Activated naive CD4-positive, alpha-beta T cell treated with anti-CD3 and anti-CD28 coated beads for 36 hours (primary cell): Measurements from ENCODE around the gene CXCR1. TPM values are rescaled to one million over a fixed set of nuclear protein-coding genes. Genes with fewer than 3 reads are reported as not detected.

Experiments
- CTCF ChIA-PET: fragments of 350-600 bp; sonication (Branson Sonifier 250); formaldehyde crosslinking; loops from one replicate; lab custom pipeline; 2021; ENCODE audit warnings: antibody characterized with exemption; lab: Charles Lee
- DNase-seq: peaks from one replicate; pipeline ENCODE4 v3.0.0-alpha.2; 2020
- H3K27ac Mint-ChIP-seq: one replicate; pipeline ENCODE4 v1.8.0; 2021; ENCODE audit warnings: mild to moderate bottlenecking, mixed read lengths
- H3K27me3 Mint-ChIP-seq: one replicate; pipeline ENCODE4 v1.8.0; 2021; ENCODE audit warnings: low read depth, mixed read lengths
- H3K36me3 Mint-ChIP-seq: one replicate; pipeline ENCODE4 v1.8.0; 2021; ENCODE audit warnings: low read depth, mixed read lengths
- H3K4me1 Mint-ChIP-seq: one replicate; pipeline ENCODE4 v1.8.0; 2021; ENCODE audit warnings: low read depth, mixed read lengths
- H3K4me3 Mint-ChIP-seq: one replicate; pipeline ENCODE4 v1.8.0; 2021; ENCODE audit warnings: mild to moderate bottlenecking, moderate library complexity, mixed read lengths
- H3K9me3 Mint-ChIP-seq: one replicate; pipeline ENCODE4 v1.8.0; 2021; ENCODE audit warnings: mixed read lengths
- intact Hi-C: fragments of 100-400 bp; cut with micrococcal nuclease; formaldehyde crosslinking; loops from one replicate; pipeline ENCODE4 v1.15.1; 2023
- total RNA-seq, 2 experiments: library from RNA; stranded (reverse); gene quantifications; one replicate each; pipeline ENCODE4 v1.2.3, GENCODE V29; 2021

Gene CXCR1
- not detected for total RNA-seq

GRCh38 chr2:218166791-218167190 lies at the start of gene CXCR1:
Gene CXCR1, minus strand, starts transcription at chr2:218166962. Its CDS starts 1,751 bp downstream, at chr2:218165211.
- CTCF ChIA-PET: interaction anchor here (0.6 to 2.0 kb wide), 6 partner anchors 16 to 90 kb away, joined by 3 to 12 read pairs (median 4); no protein-coding TSS in a partner anchor
- Mint-ChIP-seq H3K27ac (no peak within 1 kb of the TSS), H3K4me3 (no peak within 1 kb of the TSS), H3K4me1 (peaks cover 26% of the 10 kb centered on the region), H3K27me3 (no peaks in the 10 kb centered on the region), H3K9me3 (no peaks in the 10 kb centered on the region), H3K36me3 (no peaks in the 10 kb centered on the region)
- peak; percentile 45 for DNase-seq
- intact Hi-C loops: loop anchor here (5.0 kb wide), 1 partner anchor 191 kb away; the partner anchor contains the start of gene CATIP

GRCh38 chr2:218216336-218216673 lies 49.5 kb upstream of the CXCR1 start:
- H3K27me3 Mint-ChIP-seq: no peaks in the 10 kb centered on the region
- peak overlapping the region; percentile 88 for H3K27ac Mint-ChIP-seq
- H3K36me3 Mint-ChIP-seq: peaks cover 34% of the 10 kb centered on the region
- peaks cover 24% of the 10 kb centered on the region for H3K4me1 Mint-ChIP-seq
- CTCF ChIA-PET: interaction anchor here (0.6 to 1.9 kb wide), 7 partner anchors 13 to 186 kb away, joined by 3 to 11 read pairs (median 4); partner anchors contain the start of genes AAMP and PNKD
- intact Hi-C loops: loop anchor here (2.0 to 5.0 kb wide), 4 partner anchors 441 to 960 kb away; partner anchors contain the start of genes BCS1L, CNPPD1 and ZNF142
- DNase-seq: no peak
- no peaks in the 10 kb centered on the region for H3K9me3 Mint-ChIP-seq
- peak overlapping the region; percentile 78 for H3K4me3 Mint-ChIP-seq

- CTCF ChIA-PET: no interaction called here
- no peak overlapping the region for H3K4me3 Mint-ChIP-seq
- H3K4me1 Mint-ChIP-seq: peaks cover 10% of the 10 kb centered on the region
- no peak for DNase-seq
- H3K36me3 Mint-ChIP-seq: peaks cover 20% of the 10 kb centered on the region
- peaks cover 6% of the 10 kb centered on the region for H3K9me3 Mint-ChIP-seq
- no peak overlapping the region for H3K27ac Mint-ChIP-seq
- no peaks in the 10 kb centered on the region for H3K27me3 Mint-ChIP-seq
- intact Hi-C loops: no loop called here
These were observed 47.4 kb upstream of the CXCR1 start for GRCh38 chr2:218214116-218214515.

GRCh38 chr2:218209078-218209477 lies 42.3 kb upstream of the CXCR1 start:
- H3K27me3 Mint-ChIP-seq: no peaks in the 10 kb centered on the region
- DNase-seq: no peak
- peaks cover 4% of the 10 kb centered on the region for H3K36me3 Mint-ChIP-seq
- peaks cover 5% of the 10 kb centered on the region for H3K4me1 Mint-ChIP-seq
- peaks cover 6% of the 10 kb centered on the region for H3K9me3 Mint-ChIP-seq
- CTCF ChIA-PET: interaction anchor here (0.6 to 2.5 kb wide), 2 partner anchors 19 to 23 kb away, joined by 3 to 8 read pairs; no protein-coding TSS in a partner anchor
- intact Hi-C loops: loop anchor here (2.0 kb wide), 1 partner anchor 20 kb away; no protein-coding TSS in a partner anchor
- H3K27ac Mint-ChIP-seq: no peak overlapping the region
- no peak overlapping the region for H3K4me3 Mint-ChIP-seq

GRCh38 chr2:218202266-218202665 lies 35.5 kb upstream of the CXCR1 start:
- H3K36me3 Mint-ChIP-seq: no peaks in the 10 kb centered on the region
- no peaks in the 10 kb centered on the region for H3K9me3 Mint-ChIP-seq
- no peaks in the 10 kb centered on the region for H3K4me1 Mint-ChIP-seq
- intact Hi-C loops: no loop called here
- H3K27me3 Mint-ChIP-seq: peaks cover 3% of the 10 kb centered on the region
- CTCF ChIA-PET: interaction anchor here (0.6 kb wide), 1 partner anchor 45 kb away, joined by 3 read pairs; no protein-coding TSS in a partner anchor
- no peak overlapping the region for H3K27ac Mint-ChIP-seq
- DNase-seq: no peak
- no peak overlapping the region for H3K4me3 Mint-ChIP-seq

GRCh38 chr2:218196974-218197373 lies 30.2 kb upstream of the CXCR1 start:
- no peak for DNase-seq
- intact Hi-C loops: no loop called here
- CTCF ChIA-PET: no interaction called here
- no peaks in the 10 kb centered on the region for H3K4me1 Mint-ChIP-seq
- H3K27me3 Mint-ChIP-seq: peaks cover 3% of the 10 kb centered on the region
- H3K4me3 Mint-ChIP-seq: no peak overlapping the region
- no peak overlapping the region for H3K27ac Mint-ChIP-seq
- H3K9me3 Mint-ChIP-seq: no peaks in the 10 kb centered on the region
- no peaks in the 10 kb centered on the region for H3K36me3 Mint-ChIP-seq

GRCh38 chr2:218194880-218195279 lies 28.1 kb upstream of the CXCR1 start:
- no peak overlapping the region for H3K4me3 Mint-ChIP-seq
- CTCF ChIA-PET: interaction anchor here (0.6 kb wide), 1 partner anchor 33 kb away, joined by 4 read pairs; no protein-coding TSS in a partner anchor
- no peak for DNase-seq
- no peaks in the 10 kb centered on the region for H3K36me3 Mint-ChIP-seq
- no peaks in the 10 kb centered on the region for H3K4me1 Mint-ChIP-seq
- H3K27me3 Mint-ChIP-seq: peaks cover 3% of the 10 kb centered on the region
- no peaks in the 10 kb centered on the region for H3K9me3 Mint-ChIP-seq
- intact Hi-C loops: no loop called here
- no peak overlapping the region for H3K27ac Mint-ChIP-seq

- Mint-ChIP-seq H3K4me3 (no peak overlapping the region), H3K27me3 (peaks cover 2% of the 10 kb centered on the region), H3K27ac (peak overlapping the region; percentile 19), H3K4me1 (no peaks in the 10 kb centered on the region), H3K9me3 (no peaks in the 10 kb centered on the region), H3K36me3 (no peaks in the 10 kb centered on the region)
- no peak for DNase-seq
- CTCF ChIA-PET: no interaction called here
- intact Hi-C loops: no loop called here
These were observed 26.9 kb upstream of the CXCR1 start for GRCh38 chr2:218193701-218194100.

- Mint-ChIP-seq H3K4me3 (no peak overlapping the region), H3K9me3 (no peaks in the 10 kb centered on the region), H3K27me3 (peaks cover 2% of the 10 kb centered on the region), H3K27ac (no peak overlapping the region), H3K4me1 (no peaks in the 10 kb centered on the region), H3K36me3 (no peaks in the 10 kb centered on the region)
- DNase-seq: no peak
- CTCF ChIA-PET: no interaction called here
- intact Hi-C loops: no loop called here
These were observed 26.2 kb upstream of the CXCR1 start for GRCh38 chr2:218192902-218193430.

- H3K36me3 Mint-ChIP-seq: no peaks in the 10 kb centered on the region
- no peak for DNase-seq
- CTCF ChIA-PET: interaction anchor here (1.4 to 2.1 kb wide), 5 partner anchors 48 to 168 kb away, joined by 3 to 20 read pairs (median 6); partner anchors contain the start of gene CATIP
These were observed 21.8 kb upstream of the CXCR1 start for GRCh38 chr2:218188528-218188927.

GRCh38 chr2:218187296-218188015 lies 20.7 kb upstream of the CXCR1 start:
- Mint-ChIP-seq H3K4me3 (no peak overlapping the region), H3K36me3 (no peaks in the 10 kb centered on the region), H3K4me1 (peaks cover 7% of the 10 kb centered on the region), H3K27me3 (no peaks in the 10 kb centered on the region), H3K9me3 (no peaks in the 10 kb centered on the region), H3K27ac (no peak overlapping the region)
- intact Hi-C loops: loop anchor here (2.0 kb wide), 2 partner anchors 21 to 209 kb away; no protein-coding TSS in a partner anchor
- DNase-seq: no peak
- CTCF ChIA-PET: interaction anchor here (0.5 to 2.1 kb wide), 15 partner anchors 9 to 171 kb away, joined by 3 to 20 read pairs (median 4); partner anchors contain the start of genes CATIP and GPBAR1

More at GRCh38 chr2:218188528-218188927, 21.8 kb upstream of the CXCR1 start:
- intact Hi-C loops: loop anchor here (2.0 kb wide), 1 partner anchor 20 kb away; no protein-coding TSS in a partner anchor
- Mint-ChIP-seq H3K27ac (no peak overlapping the region), H3K9me3 (no peaks in the 10 kb centered on the region), H3K4me3 (no peak overlapping the region), H3K27me3 (no peaks in the 10 kb centered on the region), H3K4me1 (peaks cover 7% of the 10 kb centered on the region)

GRCh38 chr2:218186876-218187275 lies 20.1 kb upstream of the CXCR1 start:
- no peaks in the 10 kb centered on the region for H3K36me3 Mint-ChIP-seq

More at GRCh38 chr2:218186876-218187275, 20.1 kb upstream of the CXCR1 start:
- Mint-ChIP-seq H3K4me3 (no peak overlapping the region), H3K4me1 (peaks cover 7% of the 10 kb centered on the region), H3K27ac (no peak overlapping the region), H3K27me3 (no peaks in the 10 kb centered on the region), H3K9me3 (no peaks in the 10 kb centered on the region)
- CTCF ChIA-PET: interaction anchor here (0.6 to 2.1 kb wide), 12 partner anchors 9 to 171 kb away, joined by 3 to 20 read pairs (median 3); partner anchors contain the start of genes CATIP and GPBAR1
- DNase-seq: no peak
- intact Hi-C loops: loop anchor here (1.0 to 2.0 kb wide), 6 partner anchors 30 to 210 kb away; partner anchors contain the start of genes AAMP, ARPC2, CATIP and PNKD
